GM23248 (cell line): ENCODE measurements around the gene PNKD. TPM values are rescaled to one million over a fixed set of nuclear protein-coding genes. Genes with fewer than 3 reads are reported as not detected.

Experiments used
- DNase-seq: peaks from one replicate; pipeline ENCODE4 v3.0.0-alpha.2; 2015
- H2AFZ ChIP-seq: fragments of 200-600 bp; sonication (generic); 2 replicates; pipeline ENCODE4 v1.6.1; 2016; ENCODE audit warnings: antibody characterized with exemption
- H3F3A ChIP-seq: fragments of 200-600 bp; sonication (generic); 2 replicates; pipeline ENCODE4 v1.6.1; 2016; ENCODE audit warnings: mild to moderate bottlenecking, antibody characterized with exemption, mixed run types; ENCODE audit not compliant: insufficient read depth
- H3K27ac ChIP-seq: fragments of 200-600 bp; sonication (generic); 2 replicates; pipeline ENCODE4 v1.5.1; 2016; ENCODE audit warnings: mild to moderate bottlenecking
- H3K27me3 ChIP-seq: fragments of 200-600 bp; sonication (generic); replicated peaks from 2 replicates; pipeline ENCODE4 v1.6.1; 2016; ENCODE audit warnings: mild to moderate bottlenecking; ENCODE audit not compliant: insufficient read depth
- H3K36me3 ChIP-seq: fragments of 200-600 bp; sonication (generic); 2 replicates; pipeline ENCODE4 v1.6.1; 2016; ENCODE audit warnings: low read depth, mild to moderate bottlenecking
- H3K4me1 ChIP-seq: fragments of 200-600 bp; sonication (generic); 2 replicates; pipeline ENCODE4 v1.6.1; 2016; ENCODE audit warnings: mild to moderate bottlenecking; ENCODE audit not compliant: insufficient read depth
- H3K4me2 ChIP-seq: fragments of 200-600 bp; sonication (generic); one replicate; pipeline ENCODE4 v1.6.1; 2016; ENCODE audit warnings: mild to moderate bottlenecking; ENCODE audit not compliant: unreplicated experiment
- H3K4me3 ChIP-seq: fragments of 200-600 bp; sonication (generic); 2 replicates; pipeline ENCODE4 v1.5.1; 2016; ENCODE audit warnings: mild to moderate bottlenecking
- H3K79me2 ChIP-seq: fragments of 200-600 bp; sonication (generic); 2 replicates; pipeline ENCODE4 v1.6.1; 2016; ENCODE audit warnings: mild to moderate bottlenecking; ENCODE audit not compliant: insufficient read depth
- H3K9ac ChIP-seq: fragments of 200-600 bp; sonication (generic); 2 replicates; pipeline ENCODE4 v1.6.1; 2016; ENCODE audit warnings: mild to moderate bottlenecking
- H3K9me2 ChIP-seq: fragments of 200-600 bp; sonication (generic); 2 replicates; pipeline ENCODE4 v1.6.1; 2016; ENCODE audit warnings: mixed run types, mild to moderate bottlenecking, moderate library complexity; ENCODE audit not compliant: insufficient read depth
- H3K9me3 ChIP-seq: fragments of 200-600 bp; sonication (generic); one replicate; pipeline ENCODE4 v1.6.1; 2017; ENCODE audit warnings: low read depth
- H4K20me1 ChIP-seq: fragments of 200-600 bp; sonication (generic); 2 replicates; pipeline ENCODE4 v1.6.0; 2016; ENCODE audit not compliant: insufficient read depth
- EZH2 ChIP-seq: fragments of 200-600 bp; sonication (generic); IDR thresholded peaks from 2 replicates; pipeline ENCODE4 v1.6.1; 2018; ENCODE audit warnings: antibody characterized with exemption, mild to moderate bottlenecking; ENCODE audit not compliant: insufficient read depth, poor library complexity, severe bottlenecking
- EZH2phosphoT487 ChIP-seq: fragments of 200-600 bp; sonication (generic); IDR thresholded peaks from 2 replicates; pipeline ENCODE4 v1.6.1; 2018; ENCODE audit warnings: antibody characterized with exemption, moderate library complexity, mild to moderate bottlenecking, low read depth; ENCODE audit not compliant: insufficient read depth
- WGBS, 2 experiments: methylation state at CpG; one replicate each; pipeline ENCODE4 v1.1.6; 2015 to 2017; ENCODE audit warnings: low lambda C conversion rate in 2 of 2, low coverage in 1 of 2; ENCODE audit errors: missing lambda C conversion rate in 2 of 2; 5-methylcytosine and 5-hydroxymethylcytosine counted together
- in situ Hi-C: fragments of 300-500 bp; cut with MboI; formaldehyde crosslinking; loops from 2 replicates; pipeline ENCODE4 v1.15.0; 2020
- polyA plus RNA-seq: library from polyadenylated mRNA; unstranded; fragments of >200 nt; fragmentation: Nextera tagmentation; extraction: Ambion mirVana; gene quantifications from 2 replicates; pipeline ENCODE4 v1.2.1, GENCODE V29; 2016
- total RNA-seq: library from RNA; depleted of rRNA; stranded (reverse); fragments of >200 nt; shearing (Covaris generic); gene quantifications from 2 replicates; pipeline ENCODE4 v1.2.3, GENCODE V29; 2014

The PNKD gene
- total and polyA plus RNA-seq, 2 experiments from 2014 or later: 28.6 to 82.7 TPM

DNA sequence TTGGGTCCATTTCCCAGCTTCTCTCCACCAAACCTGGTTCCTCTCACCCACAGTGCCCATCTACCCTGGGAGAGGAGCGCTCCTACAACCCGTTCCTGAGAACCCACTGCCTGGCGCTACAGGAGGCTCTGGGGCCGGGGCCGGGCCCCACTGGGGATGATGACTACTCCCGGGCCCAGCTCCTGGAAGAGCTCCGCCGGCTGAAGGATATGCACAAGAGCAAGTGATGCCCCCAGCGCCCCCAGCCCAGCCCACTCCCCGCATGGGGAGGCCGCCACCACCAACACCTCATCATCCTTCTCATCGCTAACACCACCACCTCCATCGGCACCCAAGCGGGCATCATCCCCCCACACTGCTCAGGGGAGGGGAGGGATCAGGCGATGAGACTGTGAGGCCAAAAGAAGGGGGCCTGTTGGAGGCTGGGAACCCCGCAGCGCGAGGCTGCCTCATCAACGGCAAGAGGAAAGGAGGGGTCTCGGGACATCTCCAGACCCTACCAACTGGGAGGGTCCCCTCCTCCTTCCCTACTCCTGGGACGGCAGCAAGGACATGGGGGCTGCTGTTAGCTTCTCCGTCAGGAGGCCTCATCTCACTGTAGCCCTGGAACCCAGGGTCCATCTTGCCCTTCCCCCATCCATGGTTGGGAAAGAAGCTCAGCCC, 74.6 kb downstream of the PNKD start:
- no peak overlapping the region for H3K4me2 ChIP-seq
- no peak overlapping the region for H3K9ac ChIP-seq
- H3K4me3 ChIP-seq: no peak overlapping the region
- peaks cover 5% of the 10 kb centered on the region; the same call in 1 of the 2 replicates for H3F3A ChIP-seq
- H3K27ac ChIP-seq: no peak overlapping the region
- H2AFZ ChIP-seq: no peak overlapping the region
- H3K79me2 ChIP-seq: no peaks in the 10 kb centered on the region
- no peaks in the 10 kb centered on the region for H3K9me3 ChIP-seq
- H3K9me2 ChIP-seq: no peaks in the 10 kb centered on the region
- in situ Hi-C loops: no loop called here
- H3K36me3 ChIP-seq: no peaks in the 10 kb centered on the region
- peaks cover 7% of the 10 kb centered on the region for H3K4me1 ChIP-seq
- TF ChIP-seq EZH2 (no peak), EZH2phosphoT487 (no peak)
- no peaks in the 10 kb centered on the region for H4K20me1 ChIP-seq
- DNase-seq: no peak
- WGBS, 2 experiments: 86 to 90% methylated on average over 18 to 22 of the region's 22 CpGs
- H3K27me3 ChIP-seq: no peaks in the 10 kb centered on the region

DNA sequence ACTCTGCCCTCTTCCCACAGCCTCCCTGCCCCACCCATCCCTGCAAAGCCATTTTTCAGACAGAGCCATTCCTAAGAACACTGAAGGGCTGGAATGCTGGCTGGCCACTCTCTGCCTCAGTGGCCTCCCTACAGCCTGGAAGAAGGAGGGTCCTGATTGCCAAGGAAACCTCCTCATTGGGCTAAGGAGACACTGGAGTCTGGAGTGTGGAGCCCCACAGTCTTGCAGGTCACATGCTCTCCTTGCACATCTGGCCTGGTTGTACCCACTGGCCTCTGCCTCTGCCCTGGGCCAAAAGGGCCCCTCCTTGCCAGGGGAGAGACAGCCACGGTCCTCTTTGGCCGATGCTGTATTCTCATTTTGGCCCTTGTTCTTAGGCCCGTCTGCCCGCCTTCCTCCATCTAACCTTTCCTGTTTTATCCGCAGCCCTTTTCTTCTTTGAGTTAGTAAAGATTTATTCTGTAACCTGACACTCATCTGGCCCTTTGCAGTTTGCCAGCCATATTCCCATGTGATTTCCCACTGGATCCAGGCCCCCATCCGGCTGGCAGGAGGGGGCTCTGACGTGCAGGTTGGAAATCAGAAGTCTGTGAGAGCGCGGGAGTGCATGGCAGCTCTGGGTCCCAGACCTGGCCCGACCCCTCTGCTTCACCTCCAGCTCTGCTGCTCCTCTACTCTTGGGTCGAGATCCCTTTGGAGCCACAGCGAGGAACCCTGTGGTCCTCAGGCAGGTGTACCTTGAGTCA, 75.3 kb downstream of the PNKD start:
- TF ChIP-seq EZH2phosphoT487 (no peak), EZH2 (no peak)
- peaks cover 5% of the 10 kb centered on the region; the same call in 1 of the 2 replicates for H3F3A ChIP-seq
- in situ Hi-C loops: no loop called here
- no peak for DNase-seq
- no peaks in the 10 kb centered on the region for H3K27me3 ChIP-seq
- no peaks in the 10 kb centered on the region for H3K9me3 ChIP-seq
- H3K79me2 ChIP-seq: no peaks in the 10 kb centered on the region
- no peaks in the 10 kb centered on the region for H3K9me2 ChIP-seq
- no peak overlapping the region for H3K9ac ChIP-seq
- H3K4me2 ChIP-seq: no peak overlapping the region
- no peak overlapping the region for H2AFZ ChIP-seq
- H3K36me3 ChIP-seq: no peaks in the 10 kb centered on the region
- no peaks in the 10 kb centered on the region for H4K20me1 ChIP-seq
- H3K4me3 ChIP-seq: no peak overlapping the region
- 61 to 68% methylated on average over 12 of the region's 12 CpGs for WGBS, 2 experiments
- peaks cover 7% of the 10 kb centered on the region for H3K4me1 ChIP-seq
- no peak overlapping the region for H3K27ac ChIP-seq

DNA sequence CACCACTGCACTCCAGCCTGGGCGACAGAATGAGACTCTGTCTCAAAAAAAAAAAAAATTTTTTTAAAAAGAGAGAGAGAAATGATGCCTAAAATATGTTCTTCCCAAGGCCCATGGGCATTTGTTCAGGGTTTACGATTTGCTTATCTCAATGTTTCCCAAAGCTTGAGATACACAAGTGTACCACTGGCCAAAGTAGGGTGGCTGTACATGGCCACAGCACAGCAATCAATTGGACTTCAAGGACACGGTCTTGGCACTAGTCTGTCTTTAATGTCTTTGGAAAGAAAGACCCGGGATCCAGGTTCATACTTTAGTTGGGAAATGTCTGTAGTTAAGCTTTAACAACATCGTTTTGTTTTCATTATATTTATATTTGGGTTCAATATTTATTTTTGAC, 76.9 kb downstream of the PNKD start:
- no peak overlapping the region for H3K9ac ChIP-seq
- in situ Hi-C loops: no loop called here
- H3K9me3 ChIP-seq: no peaks in the 10 kb centered on the region
- H2AFZ ChIP-seq: no peak overlapping the region
- no peaks in the 10 kb centered on the region for H3K36me3 ChIP-seq
- TF ChIP-seq EZH2 (no peak), EZH2phosphoT487 (no peak)
- no peaks in the 10 kb centered on the region for H3K9me2 ChIP-seq
- H3K79me2 ChIP-seq: no peaks in the 10 kb centered on the region
- no peak overlapping the region for H3K4me2 ChIP-seq
- 74 to 76% methylated on average over 5 of the region's 5 CpGs for WGBS, 2 experiments
- DNase-seq: no peak
- H4K20me1 ChIP-seq: no peaks in the 10 kb centered on the region
- H3K27ac ChIP-seq: no peak overlapping the region
- no peak overlapping the region for H3K4me3 ChIP-seq
- H3K27me3 ChIP-seq: no peaks in the 10 kb centered on the region
- H3F3A ChIP-seq: peaks cover 5% of the 10 kb centered on the region; the same call in 1 of the 2 replicates
- peaks cover 7% of the 10 kb centered on the region for H3K4me1 ChIP-seq

DNA sequence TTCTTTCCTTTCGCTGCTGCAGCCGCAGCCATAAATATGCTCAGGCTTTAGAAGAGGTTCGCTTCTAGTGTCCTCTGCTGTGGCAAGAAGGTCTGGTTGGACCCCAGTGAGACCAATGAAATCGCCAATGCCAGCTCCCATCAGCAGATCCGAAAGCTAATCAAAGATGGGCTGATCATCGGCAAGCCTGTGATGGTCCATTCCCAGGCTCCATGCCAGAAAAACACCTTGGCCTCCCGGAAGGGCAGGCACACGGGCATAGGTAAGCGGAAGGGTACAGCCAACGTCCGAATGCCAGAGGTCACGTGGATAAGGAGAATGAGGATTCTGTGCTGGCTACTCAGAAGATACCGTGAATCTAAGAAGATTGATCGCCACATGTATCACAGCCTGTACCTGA, 83.7 kb downstream of the PNKD start:
- H3F3A ChIP-seq: no peaks in the 10 kb centered on the region
- no peaks in the 10 kb centered on the region for H3K79me2 ChIP-seq
- no peak for DNase-seq
- in situ Hi-C loops: no loop called here
- H3K27ac ChIP-seq: no peak overlapping the region
- no peaks in the 10 kb centered on the region for H3K4me1 ChIP-seq
- H4K20me1 ChIP-seq: no peaks in the 10 kb centered on the region
- H3K9me2 ChIP-seq: no peaks in the 10 kb centered on the region
- H3K9me3 ChIP-seq: no peaks in the 10 kb centered on the region
- no peaks in the 10 kb centered on the region for H3K36me3 ChIP-seq
- H3K4me3 ChIP-seq: no peak overlapping the region
- H2AFZ ChIP-seq: no peak overlapping the region
- TF ChIP-seq EZH2phosphoT487: no peak
- no peak overlapping the region for H3K9ac ChIP-seq
- 72 to 73% methylated on average over 14 of the region's 14 CpGs for WGBS, 2 experiments
- no peaks in the 10 kb centered on the region for H3K27me3 ChIP-seq
- no peak overlapping the region for H3K4me2 ChIP-seq
